ENCODE results near the gene LRRN1.

DNA sequence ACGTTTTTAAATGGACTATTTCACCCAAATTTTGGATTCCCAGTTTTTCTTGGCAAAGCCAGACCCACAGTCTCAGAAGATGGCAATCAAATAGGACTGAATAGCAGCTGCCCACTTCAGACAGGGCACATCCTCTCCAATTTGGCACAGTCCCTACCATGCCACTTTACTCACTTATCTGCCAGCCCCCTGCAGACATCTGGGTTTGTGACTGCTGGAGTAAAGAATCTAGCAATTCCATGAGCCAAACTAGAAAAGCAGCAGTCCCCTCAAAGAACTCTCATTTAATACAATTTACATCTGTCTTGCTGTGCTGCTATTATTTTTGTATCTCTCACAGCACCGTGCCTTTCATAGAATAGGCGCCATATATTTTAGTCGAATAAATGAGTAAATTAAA is 16.0 kb upstream of the LRRN1 start:
- TF ChIP-seq CREB1 (IDR thresholded peaks at IDR 0.05; ENCODE audit: low read depth) = no peak
- TF ChIP-seq, protein P1, sequence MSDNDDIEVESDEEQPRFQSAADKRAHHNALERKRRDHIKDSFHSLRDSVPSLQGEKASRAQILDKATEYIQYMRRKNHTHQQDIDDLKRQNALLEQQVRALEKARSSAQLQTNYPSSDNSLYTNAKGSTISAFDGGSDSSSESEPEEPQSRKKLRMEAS (IDR thresholded peaks at IDR 0.05) = no peak
- TF ChIP-seq, protein P2, sequence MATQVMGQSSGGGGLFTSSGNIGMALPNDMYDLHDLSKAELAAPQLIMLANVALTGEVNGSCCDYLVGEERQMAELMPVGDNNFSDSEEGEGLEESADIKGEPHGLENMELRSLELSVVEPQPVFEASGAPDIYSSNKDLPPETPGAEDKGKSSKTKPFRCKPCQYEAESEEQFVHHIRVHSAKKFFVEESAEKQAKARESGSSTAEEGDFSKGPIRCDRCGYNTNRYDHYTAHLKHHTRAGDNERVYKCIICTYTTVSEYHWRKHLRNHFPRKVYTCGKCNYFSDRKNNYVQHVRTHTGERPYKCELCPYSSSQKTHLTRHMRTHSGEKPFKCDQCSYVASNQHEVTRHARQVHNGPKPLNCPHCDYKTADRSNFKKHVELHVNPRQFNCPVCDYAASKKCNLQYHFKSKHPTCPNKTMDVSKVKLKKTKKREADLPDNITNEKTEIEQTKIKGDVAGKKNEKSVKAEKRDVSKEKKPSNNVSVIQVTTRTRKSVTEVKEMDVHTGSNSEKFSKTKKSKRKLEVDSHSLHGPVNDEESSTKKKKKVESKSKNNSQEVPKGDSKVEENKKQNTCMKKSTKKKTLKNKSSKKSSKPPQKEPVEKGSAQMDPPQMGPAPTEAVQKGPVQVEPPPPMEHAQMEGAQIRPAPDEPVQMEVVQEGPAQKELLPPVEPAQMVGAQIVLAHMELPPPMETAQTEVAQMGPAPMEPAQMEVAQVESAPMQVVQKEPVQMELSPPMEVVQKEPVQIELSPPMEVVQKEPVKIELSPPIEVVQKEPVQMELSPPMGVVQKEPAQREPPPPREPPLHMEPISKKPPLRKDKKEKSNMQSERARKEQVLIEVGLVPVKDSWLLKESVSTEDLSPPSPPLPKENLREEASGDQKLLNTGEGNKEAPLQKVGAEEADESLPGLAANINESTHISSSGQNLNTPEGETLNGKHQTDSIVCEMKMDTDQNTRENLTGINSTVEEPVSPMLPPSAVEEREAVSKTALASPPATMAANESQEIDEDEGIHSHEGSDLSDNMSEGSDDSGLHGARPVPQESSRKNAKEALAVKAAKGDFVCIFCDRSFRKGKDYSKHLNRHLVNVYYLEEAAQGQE (IDR thresholded peaks at IDR 0.05; ENCODE audit: low read depth) = no peak
- TF ChIP-seq TAF1 (IDR thresholded peaks at IDR 0.05; ENCODE audit: low read depth) = no peak
- TF ChIP-seq YY1 (IDR thresholded peaks at IDR 0.05; ENCODE audit: low read depth) = no peak
- no peak for TF ChIP-seq TCF12 (IDR thresholded peaks at IDR 0.05; ENCODE audit: low read depth)
- TF ChIP-seq EP300 (IDR thresholded peaks at IDR 0.05; ENCODE audit: borderline replicate concordance) = no peak
- TF ChIP-seq CEBPB (IDR thresholded peaks at IDR 0.05) = no peak
- TF ChIP-seq TEAD4 (IDR thresholded peaks at IDR 0.05) = no peak
- no peak for TF ChIP-seq RAD21 (IDR thresholded peaks at IDR 0.05; ENCODE audit: low read depth)
- TF ChIP-seq FOXM1 (IDR thresholded peaks at IDR 0.05; ENCODE audit: borderline replicate concordance, low read depth) = no peak
